Mucosa of stomach (tissue), 1 donor: ENCODE results near the gene ZFPL1.

Source experiments
- H3K27me3 ChIP-seq: one replicate; pipeline ENCODE4 v1.7.0; 2013; ENCODE audit warnings: mild to moderate bottlenecking, low read length; ENCODE audit not compliant: control insufficient read depth, insufficient read depth
- H3K36me3 ChIP-seq: one replicate; pipeline ENCODE4 v1.7.0; 2013; ENCODE audit warnings: low read length; ENCODE audit not compliant: control insufficient read depth, insufficient read depth
- H3K4me1 ChIP-seq: one replicate; pipeline ENCODE4 v1.7.0; 2013; ENCODE audit warnings: mild to moderate bottlenecking, low read length; ENCODE audit not compliant: control insufficient read depth, insufficient read depth
- H3K4me3 ChIP-seq: one replicate; pipeline ENCODE4 v1.7.0; 2013; ENCODE audit warnings: low read length
- H3K9ac ChIP-seq: one replicate; pipeline ENCODE4 v1.7.0; 2013; ENCODE audit warnings: mild to moderate bottlenecking, low read length, moderate library complexity
- H3K9me3 ChIP-seq: one replicate; pipeline ENCODE4 v1.7.0; 2013; ENCODE audit warnings: mild to moderate bottlenecking, low read length, moderate library complexity; ENCODE audit not compliant: control insufficient read depth
- donor health status: Pancreatic carcinoma.

ZFPL1 gene

DNA sequence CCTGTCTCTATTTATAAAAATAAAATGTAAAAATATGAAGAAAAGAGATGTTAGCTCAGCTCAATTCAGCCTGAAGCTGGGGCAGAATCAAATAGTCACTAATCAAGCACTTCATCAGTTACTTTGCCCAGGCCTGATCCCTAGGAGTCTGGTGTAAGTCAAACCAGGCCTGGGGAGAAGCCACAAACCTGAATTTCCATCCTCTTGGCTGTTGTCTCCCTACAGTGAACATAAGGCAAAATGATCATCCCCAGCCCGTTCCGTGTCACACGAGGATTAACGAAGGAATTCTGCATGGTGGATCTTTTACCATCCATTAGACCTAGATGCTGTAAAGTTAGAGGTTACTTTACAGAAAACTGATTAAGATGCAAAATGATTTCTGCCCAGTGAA lies 19.2 kb upstream of the ZFPL1 start:
- Histone ChIP-seq H3K4me3 (no peak overlapping the region), H3K9me3 (no peaks in the 10 kb centered on the region), H3K27me3 (no peaks in the 10 kb centered on the region), H3K9ac (no peak overlapping the region), H3K4me1 (no peaks in the 10 kb centered on the region), H3K36me3 (no peaks in the 10 kb centered on the region)

DNA sequence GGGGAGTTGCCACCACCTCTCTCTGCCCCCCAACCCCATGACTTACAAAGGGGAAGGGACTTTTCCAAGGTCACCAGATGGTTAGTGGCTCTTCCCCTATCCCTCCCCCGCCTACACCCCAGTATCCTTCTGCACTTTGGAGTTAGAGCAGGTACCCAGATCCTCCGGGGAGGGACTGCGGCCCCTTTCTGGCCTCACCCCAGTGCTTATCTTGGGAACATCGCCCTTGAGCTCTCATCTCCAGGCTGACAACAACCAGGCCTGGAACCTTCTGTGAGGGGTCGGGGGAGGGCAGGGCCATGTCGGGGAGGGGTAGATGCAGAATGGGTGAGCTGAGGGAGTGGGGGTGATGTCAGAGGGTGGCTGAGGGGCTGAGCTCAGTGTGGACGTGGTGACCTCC lies 18.2 kb upstream of the ZFPL1 start:
- Histone ChIP-seq H3K9ac (no peak overlapping the region), H3K4me3 (no peak overlapping the region), H3K4me1 (no peaks in the 10 kb centered on the region), H3K27me3 (no peaks in the 10 kb centered on the region), H3K36me3 (no peaks in the 10 kb centered on the region), H3K9me3 (no peaks in the 10 kb centered on the region)

DNA sequence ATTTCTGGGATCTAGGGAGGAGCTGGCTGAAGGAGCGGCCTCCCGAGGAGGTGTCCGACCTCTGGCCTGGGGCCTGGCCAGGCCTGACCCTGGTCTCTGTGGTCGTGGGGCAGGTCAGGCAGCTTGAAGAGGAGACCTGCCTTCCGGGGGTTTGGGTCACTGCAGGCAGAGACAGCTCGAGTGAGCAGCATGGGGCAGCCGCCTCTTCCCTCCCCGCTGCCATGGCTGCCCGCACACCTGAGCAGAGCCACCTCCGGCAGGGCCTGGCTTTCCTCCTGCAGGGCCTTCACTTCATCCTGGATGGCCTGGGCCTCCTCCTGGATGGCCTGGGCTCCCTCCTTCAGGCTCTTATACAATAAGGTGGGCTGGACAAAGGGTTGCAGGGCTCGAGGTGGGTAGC lies 17.7 kb upstream of the ZFPL1 start:
- H3K27me3 ChIP-seq, result no peaks in the 10 kb centered on the region
- no peaks in the 10 kb centered on the region for H3K36me3 ChIP-seq
- no peak overlapping the region for H3K9ac ChIP-seq
- H3K4me1 ChIP-seq, result no peaks in the 10 kb centered on the region
- H3K9me3 ChIP-seq, result no peaks in the 10 kb centered on the region
- H3K4me3 ChIP-seq, result no peak overlapping the region

DNA sequence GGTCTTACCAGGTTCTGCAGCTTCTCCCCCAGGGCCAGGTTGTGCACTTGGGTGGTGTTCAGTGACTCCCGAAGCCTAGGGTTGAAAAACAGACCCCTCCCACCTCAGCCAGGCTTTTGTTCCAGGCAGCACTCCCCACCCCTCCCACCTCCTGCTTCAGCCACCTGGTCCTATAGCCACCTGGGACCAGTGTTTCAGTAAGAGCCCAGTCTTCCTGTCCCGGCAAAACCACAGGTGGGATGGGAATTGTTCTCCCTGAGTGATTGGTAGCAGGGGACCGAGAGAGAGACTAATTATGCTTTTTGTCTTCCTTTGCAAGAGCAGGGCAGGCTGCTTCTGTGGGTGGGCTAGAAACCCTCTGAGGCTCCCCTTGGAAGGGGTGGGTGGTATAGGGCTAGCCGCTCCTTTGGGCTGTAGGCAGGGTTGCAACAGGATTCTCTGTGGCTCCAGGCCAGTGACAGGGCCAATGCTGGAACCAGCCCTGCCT lies 17.2 kb upstream of the ZFPL1 start:
- Histone ChIP-seq H3K9ac (no peak overlapping the region), H3K4me3 (no peak overlapping the region), H3K9me3 (no peaks in the 10 kb centered on the region), H3K27me3 (no peaks in the 10 kb centered on the region), H3K36me3 (no peaks in the 10 kb centered on the region), H3K4me1 (no peaks in the 10 kb centered on the region)

DNA sequence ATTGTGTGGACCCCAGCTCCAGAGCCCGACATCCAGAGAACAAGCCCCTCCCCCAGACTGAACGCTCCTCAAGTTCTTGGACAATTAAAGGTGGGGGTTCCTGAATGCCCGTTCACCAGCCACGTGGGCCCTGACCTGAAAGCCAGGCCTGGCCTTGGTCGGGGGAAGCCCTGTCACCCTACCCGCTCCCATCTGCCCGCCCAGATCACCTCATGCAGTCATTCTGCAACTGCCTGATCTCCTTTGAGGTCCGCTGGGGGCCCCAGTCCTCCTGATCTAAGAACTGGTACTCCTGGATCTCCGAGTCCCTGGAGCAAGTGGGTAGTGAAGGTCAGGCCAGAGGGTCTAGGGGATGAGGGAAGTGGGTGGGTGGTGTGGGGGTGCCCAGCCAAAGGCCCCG lies 16.6 kb upstream of the ZFPL1 start:
- no peaks in the 10 kb centered on the region for H3K9me3 ChIP-seq
- no peak overlapping the region for H3K4me3 ChIP-seq
- no peaks in the 10 kb centered on the region for H3K27me3 ChIP-seq
- no peaks in the 10 kb centered on the region for H3K36me3 ChIP-seq
- H3K4me1 ChIP-seq, result no peaks in the 10 kb centered on the region
- H3K9ac ChIP-seq, result no peak overlapping the region

DNA sequence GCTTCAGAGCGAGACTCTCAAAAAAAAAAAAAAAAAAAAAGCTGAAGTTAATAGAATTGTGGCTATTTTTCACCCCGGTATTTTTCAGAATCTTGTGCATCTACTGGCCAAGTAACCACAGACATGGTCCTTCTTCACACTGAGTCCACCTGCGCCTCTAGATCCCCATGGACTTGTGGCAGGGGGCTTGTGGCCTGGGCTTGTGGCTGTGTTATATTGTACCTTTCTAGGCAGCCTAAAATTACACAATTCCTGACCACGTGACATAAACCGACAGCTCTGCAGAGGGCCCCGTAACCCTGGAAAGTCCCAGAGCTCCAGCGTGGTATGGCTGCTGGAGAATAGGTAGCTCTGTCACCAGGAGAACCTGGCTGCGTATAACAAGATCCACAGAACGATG lies 14.8 kb upstream of the ZFPL1 start:
- H3K9me3 ChIP-seq, result no peaks in the 10 kb centered on the region
- H3K4me1 ChIP-seq, result no peaks in the 10 kb centered on the region
- no peak overlapping the region for H3K4me3 ChIP-seq
- H3K36me3 ChIP-seq, result no peaks in the 10 kb centered on the region
- H3K9ac ChIP-seq, result no peak overlapping the region
- H3K27me3 ChIP-seq, result no peaks in the 10 kb centered on the region

DNA sequence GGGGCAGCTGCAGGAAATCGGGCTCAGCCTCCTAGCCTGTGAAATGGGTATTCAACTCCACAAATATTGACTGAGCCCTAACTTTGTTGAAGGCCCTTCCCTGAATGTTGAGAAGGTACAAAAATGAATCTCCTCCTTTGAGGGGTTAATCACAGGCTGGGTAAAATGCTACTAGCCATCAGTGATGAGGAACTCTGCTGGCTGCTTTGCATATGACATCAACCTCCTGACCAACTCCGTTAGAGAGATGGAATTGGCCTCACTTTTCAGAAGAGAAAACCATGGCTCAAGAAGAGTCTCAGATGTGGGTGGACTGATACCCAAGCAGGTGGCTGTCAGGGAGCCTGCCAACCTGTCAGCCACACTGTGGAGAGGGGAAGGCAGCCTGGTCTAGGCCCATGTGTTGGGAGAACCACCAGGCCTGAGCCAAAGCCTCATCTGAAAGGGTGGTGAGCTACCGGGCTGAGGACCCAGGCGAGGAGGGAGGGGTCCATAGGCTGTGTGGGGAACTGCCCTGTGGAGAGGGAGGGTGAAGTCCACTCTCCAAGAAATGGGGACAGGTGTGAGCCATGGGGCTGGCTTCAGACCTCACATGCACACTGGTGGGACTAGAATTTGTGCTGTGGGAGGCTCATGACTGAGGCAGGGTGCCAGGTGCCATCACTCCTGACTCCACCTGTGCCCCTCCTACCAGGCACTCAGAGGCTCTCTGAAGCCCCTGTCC lies 12.0 kb upstream of the ZFPL1 start:
- Histone ChIP-seq H3K4me3 (no peak overlapping the region), H3K9ac (no peak overlapping the region), H3K9me3 (no peaks in the 10 kb centered on the region), H3K27me3 (no peaks in the 10 kb centered on the region), H3K36me3 (no peaks in the 10 kb centered on the region), H3K4me1 (no peaks in the 10 kb centered on the region)

DNA sequence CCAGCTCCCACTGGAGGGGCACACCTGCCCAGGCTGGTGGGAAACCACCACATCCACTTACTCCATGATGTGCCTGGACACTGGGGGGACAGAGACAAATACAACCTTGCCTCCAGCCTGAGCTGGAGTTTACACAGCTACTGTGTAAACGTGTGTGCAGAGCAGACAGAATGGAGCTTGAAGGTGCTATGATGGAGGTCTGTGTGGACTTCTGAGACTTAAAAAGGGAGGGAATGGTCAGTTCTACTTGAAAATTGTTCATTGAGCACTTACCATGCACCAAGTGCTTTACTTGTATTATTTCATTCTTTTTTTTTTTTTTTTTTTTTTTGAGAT lies 11.4 kb upstream of the ZFPL1 start:
- Histone ChIP-seq H3K36me3 (no peaks in the 10 kb centered on the region), H3K27me3 (no peaks in the 10 kb centered on the region), H3K9ac (no peak overlapping the region), H3K4me3 (no peak overlapping the region), H3K9me3 (no peaks in the 10 kb centered on the region), H3K4me1 (no peaks in the 10 kb centered on the region)

DNA sequence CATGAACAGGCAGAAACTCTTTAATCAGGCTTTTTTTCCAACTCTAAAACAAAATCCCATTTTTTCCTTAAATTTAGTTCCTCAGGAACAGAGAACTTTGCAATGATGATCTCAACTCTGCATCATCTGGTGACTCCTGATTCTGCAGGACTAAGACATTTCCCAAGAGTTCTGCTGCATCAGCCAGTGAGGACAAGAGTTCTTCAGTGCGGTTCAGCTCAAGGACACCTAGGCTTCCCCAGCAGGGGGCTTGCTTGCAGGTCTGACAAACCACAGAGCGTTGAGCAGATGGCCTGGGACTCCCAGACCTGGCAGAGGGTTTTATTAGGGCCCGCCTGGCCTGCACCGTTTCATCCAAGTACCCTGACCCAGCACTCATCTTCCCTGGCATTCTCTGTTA lies 6.6 kb upstream of the ZFPL1 start:
- Histone ChIP-seq H3K9ac (no peak overlapping the region), H3K9me3 (no peaks in the 10 kb centered on the region), H3K27me3 (no peaks in the 10 kb centered on the region), H3K4me3 (no peak overlapping the region), H3K36me3 (no peaks in the 10 kb centered on the region), H3K4me1 (peaks cover 7% of the 10 kb centered on the region)

DNA sequence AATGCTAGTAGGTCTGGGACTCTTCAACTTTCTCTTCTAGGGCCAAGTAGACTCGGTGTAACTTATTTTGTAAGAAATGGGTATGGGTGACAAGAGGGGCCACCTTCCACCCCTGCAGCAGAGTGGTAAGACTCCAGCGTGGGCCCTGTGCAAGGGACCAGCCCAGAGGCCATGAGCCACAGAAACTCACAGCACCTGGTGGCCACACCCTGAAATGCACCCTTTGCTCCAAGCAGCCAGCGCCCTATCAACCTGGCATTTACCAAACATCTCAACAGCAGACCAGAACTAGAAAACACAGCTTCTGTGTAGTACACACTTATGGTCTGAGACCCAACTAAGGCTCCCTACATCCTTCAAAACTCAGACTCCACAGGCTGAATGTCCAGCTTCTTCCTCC lies 5.9 kb upstream of the ZFPL1 start:
- Histone ChIP-seq H3K4me1 (peaks cover 8% of the 10 kb centered on the region), H3K27me3 (no peaks in the 10 kb centered on the region), H3K4me3 (no peak overlapping the region), H3K9ac (peak overlapping the region; percentile 48), H3K36me3 (no peaks in the 10 kb centered on the region), H3K9me3 (no peaks in the 10 kb centered on the region)

DNA sequence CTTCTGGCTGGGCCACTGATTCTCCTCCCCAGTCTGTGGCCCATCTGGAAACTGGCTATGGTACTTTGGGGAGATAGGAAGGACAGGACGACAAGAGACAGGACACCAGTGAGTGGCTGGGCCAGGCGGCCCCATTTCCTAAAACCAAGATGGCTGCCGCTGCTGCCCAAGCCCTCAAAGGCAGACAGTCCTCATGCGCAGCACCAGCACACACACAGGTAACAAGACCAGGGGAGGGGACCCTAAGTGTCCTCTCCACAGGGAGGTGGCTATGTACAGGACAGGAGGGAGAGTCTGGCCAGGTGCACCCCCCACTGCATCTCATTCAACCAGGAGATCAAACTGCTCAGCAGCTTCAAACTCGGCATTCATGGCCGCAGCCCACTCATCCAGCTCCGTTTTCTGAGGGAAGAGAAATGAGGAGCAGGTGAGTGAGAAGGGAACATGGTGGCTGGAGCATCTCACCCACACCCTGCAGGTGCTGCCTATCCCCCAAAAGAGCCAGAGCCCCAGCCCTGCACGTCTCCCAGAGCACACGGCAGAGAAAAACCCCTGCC lies 5.2 kb upstream of the ZFPL1 start:
- Histone ChIP-seq H3K9me3 (no peaks in the 10 kb centered on the region), H3K4me3 (no peak overlapping the region), H3K4me1 (peaks cover 15% of the 10 kb centered on the region), H3K27me3 (no peaks in the 10 kb centered on the region), H3K9ac (peak overlapping the region; percentile 48), H3K36me3 (no peaks in the 10 kb centered on the region)

DNA sequence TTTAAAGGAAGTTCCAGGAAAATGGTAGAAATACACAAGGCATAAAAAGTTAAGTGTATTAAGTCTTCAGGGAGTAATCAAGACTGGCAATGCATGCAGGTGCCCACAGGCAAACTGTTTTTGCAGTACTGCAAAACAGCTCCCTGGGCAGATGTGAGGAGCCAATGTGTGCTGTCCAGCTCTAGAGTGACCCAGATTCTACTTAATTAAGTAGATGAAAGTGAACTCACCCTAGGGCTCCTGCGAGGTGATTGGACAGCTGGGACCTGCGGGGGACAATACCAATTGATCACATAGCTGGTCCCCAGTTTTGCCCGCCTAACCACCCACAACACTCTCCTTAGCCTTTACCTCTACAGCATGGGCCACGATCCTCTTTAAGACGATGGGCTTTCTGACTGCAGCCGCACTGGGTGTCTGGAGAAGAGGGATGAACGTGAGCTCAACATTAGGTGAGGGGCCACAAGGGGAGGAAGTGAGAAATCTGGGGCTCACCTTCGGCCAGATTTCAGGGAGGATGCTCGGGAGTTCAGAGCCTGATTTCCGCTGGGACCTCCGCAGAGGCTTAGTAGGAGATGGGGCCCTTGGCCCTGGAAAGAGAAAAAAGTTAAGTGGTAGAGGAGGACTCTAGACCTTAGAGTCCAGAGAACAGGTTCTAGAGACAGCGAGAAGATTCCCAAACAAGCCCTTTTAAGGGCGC lies 738 bp upstream of the ZFPL1 start:
- H3K9ac ChIP-seq, result peak overlapping the region; percentile 88
- peak overlapping the region; percentile 49 for H3K4me3 ChIP-seq
- H3K9me3 ChIP-seq, result no peaks in the 10 kb centered on the region
- no peaks in the 10 kb centered on the region for H3K36me3 ChIP-seq
- no peaks in the 10 kb centered on the region for H3K27me3 ChIP-seq
- peaks cover 25% of the 10 kb centered on the region for H3K4me1 ChIP-seq
